A172 (cell line): Measurements from ENCODE around the gene DNAJC10. TPM values are rescaled to one million over a fixed set of nuclear protein-coding genes. Genes with fewer than 3 reads are reported as not detected.
"Not testable (repeated sequence)": the region's sequence is repeated elsewhere in the genome, so short reads cannot be mapped to it uniquely, and the experiment has no call there.

Experiments used
- DNase-seq: peaks from one replicate; pipeline ENCODE4 v3.0.0-alpha.2; 2015; ENCODE audit warnings: low spot score
- total RNA-seq: library from RNA; depleted of rRNA; stranded (reverse); fragments of >200 nt; shearing (Covaris generic); gene quantifications from 2 replicates; pipeline ENCODE4 v1.2.3, GENCODE V29; 2014

DNAJC10 gene
- total RNA-seq, 1 experiment from 2014 or later: 152 TPM

DNA sequence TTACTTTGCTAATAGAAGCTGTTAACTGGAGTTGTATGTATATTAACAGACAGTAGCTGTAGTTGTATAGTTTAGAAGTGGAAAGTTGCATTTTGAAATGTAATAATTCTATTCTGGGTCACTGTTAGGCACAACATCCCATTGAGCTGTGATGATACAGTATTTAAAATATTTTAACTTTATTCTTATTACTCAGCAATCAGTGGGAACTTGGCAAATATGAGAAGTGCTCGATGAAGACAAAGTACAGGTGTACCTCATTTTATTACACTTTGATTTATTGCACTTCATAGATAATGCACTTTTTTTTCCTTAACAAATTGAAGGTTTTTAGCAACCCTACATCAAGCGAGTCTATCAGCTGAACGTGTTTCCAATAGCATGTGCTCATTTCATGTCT lies 8.6 kb downstream of the DNAJC10 start:
- no peak for DNase-seq

GRCh38 chr2:182726473-182726872 lies 10.4 kb downstream of the DNAJC10 start:
- DNase-seq: no peak

GRCh38 chr2:182728014-182728413 lies 12.0 kb downstream of the DNAJC10 start:
- no peak for DNase-seq

DNA sequence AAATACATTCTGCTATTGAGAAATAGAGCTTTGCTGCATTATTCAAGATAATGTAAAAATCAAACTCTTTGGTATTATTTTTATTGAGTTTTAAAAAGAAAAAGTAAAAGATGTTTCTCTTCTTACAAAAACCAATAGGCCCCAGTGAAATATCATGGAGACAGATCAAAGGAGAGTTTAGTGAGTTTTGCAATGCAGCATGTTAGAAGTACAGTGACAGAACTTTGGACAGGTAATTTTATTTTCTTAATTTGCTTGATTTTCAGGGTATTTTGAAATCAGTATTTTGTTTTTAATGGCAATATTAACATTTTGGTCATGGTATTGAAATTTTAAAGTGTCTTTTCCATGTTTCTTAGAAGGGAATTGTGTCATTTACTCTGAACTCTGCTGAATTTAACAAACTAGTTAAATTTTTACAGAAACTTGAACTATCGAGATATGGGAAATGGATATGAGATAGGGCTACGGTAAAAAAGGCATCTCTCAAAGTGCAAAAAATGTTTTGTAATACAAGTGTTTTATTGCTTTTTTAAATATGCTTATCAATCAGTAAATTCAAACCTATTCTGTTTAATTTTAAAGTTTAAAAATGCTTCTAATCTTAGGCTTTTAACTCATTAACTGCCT lies 13.8 kb downstream of the DNAJC10 start:
- DNase-seq: no peak

DNA sequence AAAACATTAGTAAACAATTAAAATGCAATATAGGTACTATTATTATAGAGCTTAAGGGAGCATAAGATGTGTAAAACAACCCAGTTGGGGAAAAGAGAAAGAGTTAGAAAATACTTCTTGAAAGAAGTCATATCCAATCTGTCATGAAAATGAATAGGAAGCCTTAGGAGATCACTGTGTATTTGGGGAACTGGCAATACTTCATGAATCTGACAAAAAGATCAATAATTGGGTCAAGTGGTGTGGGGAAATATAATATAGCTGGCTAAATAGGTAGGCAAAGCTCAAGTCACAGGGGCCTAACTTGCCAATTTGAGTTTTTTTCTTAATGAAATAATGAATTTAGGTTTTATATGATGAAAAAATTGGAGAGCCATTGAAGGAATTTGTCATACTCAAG lies 14.4 kb downstream of the DNAJC10 start:
- DNase-seq: no peak

GRCh38 chr2:182732736-182733135 lies 16.7 kb downstream of the DNAJC10 start:
- no peak for DNase-seq

- no peak for DNase-seq
Observed at GRCh38 chr2:182733572-182733971, 17.5 kb downstream of the DNAJC10 start.

GRCh38 chr2:182736856-182737255 lies 20.8 kb downstream of the DNAJC10 start:
- DNase-seq: not testable (repeated sequence)

DNA sequence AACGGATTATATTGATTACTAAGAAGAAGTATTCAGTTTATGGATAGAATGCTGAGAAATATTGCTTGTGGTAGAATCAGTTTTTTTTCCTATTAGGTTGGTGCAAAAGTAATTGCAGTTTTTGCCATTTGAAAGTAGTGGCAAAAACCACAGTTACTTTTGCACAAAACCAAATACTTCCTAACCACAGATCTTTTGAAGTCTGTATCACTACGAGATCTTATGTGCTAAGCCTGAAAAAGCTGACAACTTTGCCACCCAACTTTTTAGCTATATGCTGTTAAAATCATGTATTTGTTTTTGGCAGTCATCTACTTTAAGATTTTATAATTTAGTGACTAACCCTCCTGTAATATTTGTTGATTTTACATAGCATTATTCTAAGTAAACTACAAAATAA lies 24.6 kb downstream of the DNAJC10 start:
- no peak for DNase-seq

- DNase-seq: no peak
Observed at GRCh38 chr2:182741620-182742019, 25.6 kb downstream of the DNAJC10 start.

DNA sequence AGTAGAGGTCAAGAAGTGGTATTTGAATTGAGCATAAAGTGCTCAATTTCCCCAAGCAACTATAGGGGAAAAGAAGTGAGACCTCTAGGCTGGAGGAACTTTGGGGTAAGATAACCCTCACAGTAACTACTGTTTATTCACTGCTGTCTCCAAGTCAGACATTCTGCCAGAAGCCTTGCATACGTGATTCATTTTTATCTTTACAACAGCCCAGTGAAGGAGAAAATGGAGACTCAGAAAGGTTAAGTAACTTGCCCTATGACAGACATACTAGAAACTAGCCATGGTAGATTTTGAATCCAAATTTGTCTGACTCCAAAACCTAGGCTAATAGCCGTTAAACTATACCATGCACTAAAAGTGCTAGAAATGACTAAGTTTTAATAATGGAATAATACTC lies 28.4 kb downstream of the DNAJC10 start:
- no peak for DNase-seq

- DNase-seq: no peak
Observed at GRCh38 chr2:182745061-182745460, 29.0 kb downstream of the DNAJC10 start.

DNA sequence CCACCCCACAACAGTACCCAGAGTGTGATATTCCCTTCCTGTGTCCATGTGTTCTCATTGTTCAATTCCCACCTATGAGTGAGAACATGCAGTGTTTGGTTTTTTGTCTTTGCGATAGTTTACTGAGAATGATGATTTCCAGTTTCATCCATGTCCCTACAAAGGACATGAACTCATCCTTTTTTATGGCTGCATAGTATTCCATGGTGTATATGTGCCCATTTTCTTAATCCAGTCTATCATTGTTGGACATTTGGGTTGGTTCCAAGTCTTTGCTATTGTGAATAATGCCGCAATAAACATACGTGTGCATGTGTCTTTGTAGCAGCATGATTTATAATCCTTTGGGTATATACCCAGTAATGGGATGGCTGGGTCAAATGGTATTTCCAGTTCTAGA lies 29.8 kb downstream of the DNAJC10 start:
- DNase-seq: not testable (repeated sequence)

GRCh38 chr2:182754231-182754630 lies 38.2 kb downstream of the DNAJC10 start:
- no peak for DNase-seq

- no peak for DNase-seq
Observed at GRCh38 chr2:182758379-182758778, 42.3 kb downstream of the DNAJC10 start.

- DNase-seq: no peak
Observed at GRCh38 chr2:182761903-182762302, 45.8 kb downstream of the DNAJC10 start.

GRCh38 chr2:182763311-182763912 lies 47.4 kb downstream of the DNAJC10 start:
- DNase-seq: peak; percentile 45

- no peak for DNase-seq
Observed at GRCh38 chr2:182766626-182767025, 50.6 kb downstream of the DNAJC10 start.

GRCh38 chr2:182767578-182767977 lies 51.5 kb downstream of the DNAJC10 start:
- DNase-seq: peak; percentile 60

DNA sequence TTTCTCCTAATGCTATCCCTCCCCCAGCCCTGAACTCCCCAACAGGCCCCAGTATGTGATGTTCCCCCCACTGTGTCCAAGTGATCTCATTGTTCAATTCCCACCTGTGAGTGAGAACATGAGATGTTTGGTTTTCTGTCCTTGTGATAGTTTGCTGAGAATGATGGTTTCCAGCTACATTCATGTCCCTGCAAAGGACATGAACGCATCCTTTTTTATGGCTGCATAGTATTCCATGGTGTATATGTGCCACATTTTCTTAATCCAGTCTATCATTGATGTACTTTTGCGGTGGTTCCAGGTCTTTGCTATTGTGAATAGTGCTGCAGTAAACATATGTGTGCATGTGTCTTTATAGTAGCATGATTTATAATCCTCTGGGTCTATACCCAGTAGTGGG lies 52.9 kb downstream of the DNAJC10 start:
- not testable (repeated sequence) for DNase-seq

GRCh38 chr2:182779323-182779722 lies 63.3 kb downstream of the DNAJC10 start:
- no peak for DNase-seq

DNA sequence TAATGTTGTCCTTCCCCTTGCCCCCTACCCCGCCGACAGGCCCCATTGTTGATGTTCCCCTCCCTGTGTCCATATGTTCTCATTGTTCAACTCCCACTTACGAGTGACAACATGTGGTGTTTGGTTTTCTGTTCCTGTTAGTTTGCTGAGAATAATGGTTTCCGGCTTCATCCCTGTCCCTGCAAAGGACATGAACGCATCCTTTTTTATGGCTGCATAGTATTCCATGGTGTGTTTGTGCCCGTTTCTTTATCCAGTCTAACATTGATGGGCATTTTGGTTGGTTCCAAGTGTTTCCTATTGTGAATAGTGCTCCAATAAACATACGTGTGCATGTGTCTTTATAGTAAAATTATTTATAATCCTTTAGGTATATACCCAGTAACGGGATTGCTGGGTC lies 65.0 kb downstream of the DNAJC10 start:
- not testable (repeated sequence) for DNase-seq

GRCh38 chr2:182782686-182783085 lies 66.6 kb downstream of the DNAJC10 start:
- not testable (repeated sequence) for DNase-seq
